Fibroblast of pulmonary artery (primary cell): ENCODE measurements around the gene SIL1.
A peak's percentile ranks its signal among the peaks of the same experiment; 100 is the strongest.

Experiments used
- DNase-seq: peaks from one replicate; pipeline ENCODE4 v3.0.0-alpha.2; 2010; ENCODE audit warnings: low read depth
- H3K4me3 ChIP-seq: replicated peaks from 2 replicates; pipeline ENCODE4 v1.5.1; 2011; ENCODE audit warnings: low read depth, mild to moderate bottlenecking, control low read depth, low read length, moderate library complexity
- CTCF ChIP-seq: IDR thresholded peaks from 2 replicates; pipeline ENCODE4 v1.5.1; 2011; ENCODE audit warnings: mild to moderate bottlenecking, control low read depth, low read length, inconsistent platforms; ENCODE audit errors: missing control alignments

Gene SIL1

GRCh38 chr5:139138809-139139208, 59.4 kb downstream of the SIL1 start:
- TF ChIP-seq CTCF = no peak
- peak; percentile 55 for DNase-seq
- no peak overlapping the region for H3K4me3 ChIP-seq

- peak; percentile 21 for DNase-seq
Observed at GRCh38 chr5:139138109-139138508, 60.1 kb downstream of the SIL1 start.

DNA sequence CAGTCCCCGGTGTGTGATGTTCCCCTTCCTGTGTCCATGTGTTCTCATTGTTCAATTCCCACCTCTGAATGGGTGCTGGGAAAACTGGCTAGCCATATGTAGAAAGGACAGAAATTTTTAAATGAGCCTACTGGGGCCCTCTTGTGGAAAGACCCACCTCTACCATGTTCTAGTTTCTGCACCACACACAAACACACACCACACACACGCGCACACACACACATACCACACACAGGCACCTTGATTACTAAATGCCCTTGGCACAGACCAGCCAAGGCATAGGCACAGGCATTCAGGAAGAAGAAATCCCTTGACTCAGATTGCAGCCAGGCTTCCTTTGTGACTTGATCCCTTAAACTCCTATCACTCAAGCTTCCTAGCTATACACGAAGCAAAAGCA, 60.5 kb downstream of the SIL1 start:
- no peak overlapping the region for H3K4me3 ChIP-seq
- DNase-seq = peak; percentile 72
- peak; percentile 46 for TF ChIP-seq CTCF

More at GRCh38 chr5:139138109-139138508, 60.1 kb downstream of the SIL1 start:
- H3K4me3 ChIP-seq = no peak overlapping the region
- TF ChIP-seq CTCF = no peak

DNA sequence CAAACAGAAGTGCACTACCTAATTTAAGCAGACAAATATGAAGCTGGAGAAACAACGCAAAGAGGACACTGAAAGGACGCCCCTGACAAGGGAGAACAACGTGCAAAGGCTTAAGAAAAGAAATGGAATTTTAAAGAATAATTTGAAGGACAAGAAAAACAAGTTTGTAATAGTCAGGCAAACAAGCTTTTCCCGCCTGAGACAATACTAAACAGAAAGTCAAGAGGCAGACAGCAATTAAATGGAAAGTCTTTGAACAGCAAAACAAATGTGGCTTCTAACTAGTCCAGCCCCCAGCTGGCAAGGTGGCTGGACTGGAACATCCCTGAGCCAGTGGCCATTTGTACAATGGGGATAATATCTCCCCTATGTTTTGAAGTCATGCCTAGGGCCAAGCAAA, 63.3 kb downstream of the SIL1 start:
- no peak for TF ChIP-seq CTCF
- no peak overlapping the region for H3K4me3 ChIP-seq
- DNase-seq = no peak

GRCh38 chr5:139133282-139133681, 64.9 kb downstream of the SIL1 start:
- TF ChIP-seq CTCF = no peak
- DNase-seq = no peak
- no peak overlapping the region for H3K4me3 ChIP-seq

DNA sequence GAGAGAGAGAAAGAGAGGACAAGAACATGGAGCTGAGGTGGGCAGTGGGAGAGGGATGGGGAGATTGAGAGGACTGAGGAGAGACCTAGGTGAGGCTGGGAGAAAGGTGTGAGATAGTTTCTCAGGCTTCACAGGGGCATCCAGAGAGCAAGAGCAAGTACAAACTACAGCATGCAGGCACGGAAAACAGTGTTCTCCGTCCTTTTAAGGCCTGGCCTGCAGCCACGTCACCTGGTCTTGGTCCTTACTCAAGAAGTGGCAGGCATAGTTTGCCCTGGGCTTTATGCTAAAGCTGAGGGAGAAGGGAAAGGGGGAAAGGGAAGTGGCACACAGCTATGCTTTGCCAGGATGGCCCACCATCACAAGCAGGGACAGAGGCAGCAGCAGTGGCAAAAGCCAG, 65.7 kb downstream of the SIL1 start:
- H3K4me3 ChIP-seq = no peak overlapping the region
- no peak for TF ChIP-seq CTCF
- no peak for DNase-seq

DNA sequence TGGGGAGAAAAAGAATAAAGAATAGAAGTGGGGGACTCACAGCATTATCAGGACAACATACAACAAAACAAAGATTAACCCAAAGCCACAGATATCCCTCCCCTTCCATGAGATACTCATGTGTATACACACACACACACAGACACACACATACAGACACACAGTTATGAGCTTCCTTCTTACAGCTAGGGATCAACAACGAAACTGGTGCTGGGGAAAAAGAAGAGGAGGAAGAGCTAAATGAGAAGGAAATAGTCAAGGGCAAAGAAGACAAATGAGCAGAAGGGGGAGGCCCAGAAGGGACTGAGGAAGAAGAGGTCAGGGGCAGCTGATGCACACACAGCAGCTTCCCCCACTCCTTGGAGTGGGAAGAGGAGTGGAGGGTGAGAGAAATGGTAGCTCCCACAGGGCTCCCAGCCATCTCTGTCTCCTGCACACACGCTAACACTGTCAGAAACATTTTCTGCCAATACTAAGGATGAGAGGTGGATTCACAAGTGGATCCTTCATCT, 66.2 kb downstream of the SIL1 start:
- DNase-seq = peak; percentile 13
- no peak for TF ChIP-seq CTCF
- no peak overlapping the region for H3K4me3 ChIP-seq
